Effector memory CD8-positive, alpha-beta T cell (primary cell): ENCODE measurements around the gene ASXL3.

Source experiments
- ATAC-seq: fragments of 150-1000 bp; cut with Tn5 transposase; replicated peaks from 2 replicates; pipeline ENCODE4 v1.10.0; 2021; ENCODE audit warnings: mild to moderate bottlenecking, moderate library complexity
- DNase-seq, 3 experiments: peaks; one replicate each; pipeline ENCODE4 v3.0.0; 2021
- H3K27ac Mint-ChIP-seq, 2 donors: one replicate each; pipeline ENCODE4 v1.8.0; 2022; ENCODE audit warnings: mild to moderate bottlenecking in 2 of 2, mixed read lengths in 2 of 2, moderate library complexity in 2 of 2
- H3K27me3 Mint-ChIP-seq, 2 donors: one replicate each; pipeline ENCODE4 v1.8.0; 2022; ENCODE audit warnings: mixed read lengths in 2 of 2
- H3K36me3 Mint-ChIP-seq: one replicate; pipeline ENCODE4 v1.8.0; 2022; ENCODE audit warnings: mild to moderate bottlenecking, moderate library complexity, mixed read lengths; ENCODE audit not compliant: insufficient read depth
- H3K4me1 Mint-ChIP-seq, 2 donors: one replicate each; pipeline ENCODE4 v1.8.0; 2022; ENCODE audit warnings: low read depth in 2 of 2, mixed read lengths in 2 of 2
- H3K4me3 Mint-ChIP-seq, 2 donors: one replicate each; pipeline ENCODE4 v1.8.0; 2022; ENCODE audit warnings: mild to moderate bottlenecking in 2 of 2, mixed read lengths in 2 of 2, moderate library complexity in 2 of 2
- H3K9me3 Mint-ChIP-seq, 2 donors: one replicate each; pipeline ENCODE4 v1.8.0; 2022; ENCODE audit warnings: mixed read lengths in 2 of 2

The ASXL3 gene

GRCh38 chr18:33729556-33729955 lies 151.5 kb downstream of the ASXL3 start:
- H3K36me3 Mint-ChIP-seq: no peaks in the 10 kb centered on the region
- no peak for DNase-seq
- ATAC-seq: no peak
- H3K27ac Mint-ChIP-seq: no peak overlapping the region
- H3K4me3 Mint-ChIP-seq: no peak overlapping the region
- H3K27me3 Mint-ChIP-seq: no peaks in the 10 kb centered on the region
- no peaks in the 10 kb centered on the region for H3K4me1 Mint-ChIP-seq
- peaks cover 12 to 27% of the 10 kb centered on the region in 2 donors for H3K9me3 Mint-ChIP-seq

- ATAC-seq (no peak), DNase-seq (no peak)
- H3K4me1 Mint-ChIP-seq: no peaks in the 10 kb centered on the region
- H3K4me3 Mint-ChIP-seq: no peak overlapping the region
- H3K9me3 Mint-ChIP-seq: peaks cover 15 to 25% of the 10 kb centered on the region in 2 donors
- H3K36me3 Mint-ChIP-seq: no peaks in the 10 kb centered on the region
- H3K27ac Mint-ChIP-seq: no peak overlapping the region
- no peaks in the 10 kb centered on the region for H3K27me3 Mint-ChIP-seq
Measured at GRCh38 chr18:33733376-33733775, 155.4 kb downstream of the ASXL3 start.

GRCh38 chr18:33735428-33735827 lies 157.4 kb downstream of the ASXL3 start:
- ATAC-seq (no peak), DNase-seq (no peak)
- H3K4me3 Mint-ChIP-seq: no peak overlapping the region
- no peaks in the 10 kb centered on the region for H3K27me3 Mint-ChIP-seq
- peaks cover 16 to 20% of the 10 kb centered on the region in 2 donors for H3K9me3 Mint-ChIP-seq
- no peaks in the 10 kb centered on the region for H3K36me3 Mint-ChIP-seq
- no peaks in the 10 kb centered on the region for H3K4me1 Mint-ChIP-seq
- H3K27ac Mint-ChIP-seq: no peak overlapping the region

GRCh38 chr18:33741760-33742159 lies 163.7 kb downstream of the ASXL3 start:
- Mint-ChIP-seq H3K4me3 (no peak overlapping the region), H3K4me1 (no peaks in the 10 kb centered on the region), H3K9me3 (peaks cover 8 to 20% of the 10 kb centered on the region in 2 donors), H3K27me3 (no peaks in the 10 kb centered on the region), H3K36me3 (no peaks in the 10 kb centered on the region), H3K27ac (no peak overlapping the region)
- DNase-seq (no peak), ATAC-seq (no peak)

GRCh38 chr18:33744032-33744697 lies 166.1 kb downstream of the ASXL3 start:
- Mint-ChIP-seq H3K36me3 (no peaks in the 10 kb centered on the region), H3K27ac (no peak overlapping the region), H3K27me3 (no peaks in the 10 kb centered on the region), H3K4me3 (no peak overlapping the region), H3K9me3 (peaks cover 8 to 20% of the 10 kb centered on the region in 2 donors), H3K4me1 (no peaks in the 10 kb centered on the region)
- ATAC-seq (no peak), DNase-seq (no peak)

GRCh38 chr18:33745151-33745795 lies 167.3 kb downstream of the ASXL3 start:
- no peaks in the 10 kb centered on the region for H3K36me3 Mint-ChIP-seq

GRCh38 chr18:33745871-33746545 lies 168.0 kb downstream of the ASXL3 start:
- peaks cover 6 to 20% of the 10 kb centered on the region in 2 donors for H3K9me3 Mint-ChIP-seq
- ATAC-seq: no peak
- no peaks in the 10 kb centered on the region for H3K4me1 Mint-ChIP-seq
- H3K36me3 Mint-ChIP-seq: no peaks in the 10 kb centered on the region
- H3K27me3 Mint-ChIP-seq: no peaks in the 10 kb centered on the region
- no peak overlapping the region for H3K27ac Mint-ChIP-seq
- DNase-seq: no peak
- no peak overlapping the region for H3K4me3 Mint-ChIP-seq

More at GRCh38 chr18:33745151-33745795, 167.3 kb downstream of the ASXL3 start:
- no peak overlapping the region for H3K4me3 Mint-ChIP-seq
- ATAC-seq: no peak
- no peak overlapping the region for H3K27ac Mint-ChIP-seq
- peaks cover 6 to 20% of the 10 kb centered on the region in 2 donors for H3K9me3 Mint-ChIP-seq
- H3K27me3 Mint-ChIP-seq: no peaks in the 10 kb centered on the region
- DNase-seq: no peak
- no peaks in the 10 kb centered on the region for H3K4me1 Mint-ChIP-seq

GRCh38 chr18:33749834-33750233 lies 171.8 kb downstream of the ASXL3 start:
- Mint-ChIP-seq H3K27me3 (no peaks in the 10 kb centered on the region), H3K27ac (no peak overlapping the region), H3K36me3 (no peaks in the 10 kb centered on the region), H3K9me3 (peaks cover 0 to 1% of the 10 kb centered on the region in 2 donors), H3K4me3 (no peak overlapping the region), H3K4me1 (no peaks in the 10 kb centered on the region)
- ATAC-seq (no peak), DNase-seq (no peak)

GRCh38 chr18:33750366-33750765 lies 172.3 kb downstream of the ASXL3 start:
- no peak for ATAC-seq
- Mint-ChIP-seq H3K4me3 (no peak overlapping the region), H3K36me3 (no peaks in the 10 kb centered on the region), H3K27ac (no peak overlapping the region), H3K4me1 (no peaks in the 10 kb centered on the region), H3K9me3 (peaks cover 0 to 1% of the 10 kb centered on the region in 2 donors), H3K27me3 (no peaks in the 10 kb centered on the region)
- no peak for DNase-seq

- Mint-ChIP-seq H3K4me3 (no peak overlapping the region), H3K4me1 (no peaks in the 10 kb centered on the region), H3K27me3 (no peaks in the 10 kb centered on the region), H3K36me3 (no peaks in the 10 kb centered on the region), H3K27ac (no peak overlapping the region), H3K9me3 (no peaks in the 10 kb centered on the region)
- ATAC-seq (no peak), DNase-seq (no peak)
Measured at GRCh38 chr18:33751613-33752221, 173.7 kb downstream of the ASXL3 start.

GRCh38 chr18:33755391-33755790 lies 177.4 kb downstream of the ASXL3 start:
- no peak overlapping the region for H3K27ac Mint-ChIP-seq
- DNase-seq (no peak), ATAC-seq (no peak)
- H3K4me1 Mint-ChIP-seq: no peaks in the 10 kb centered on the region
- H3K36me3 Mint-ChIP-seq: no peaks in the 10 kb centered on the region
- H3K9me3 Mint-ChIP-seq: peaks cover 5 to 7% of the 10 kb centered on the region in 2 donors
- H3K4me3 Mint-ChIP-seq: no peak overlapping the region
- H3K27me3 Mint-ChIP-seq: no peaks in the 10 kb centered on the region

GRCh38 chr18:33755931-33756560 lies 178.0 kb downstream of the ASXL3 start:
- Mint-ChIP-seq H3K9me3 (peaks cover 5 to 7% of the 10 kb centered on the region in 2 donors), H3K27me3 (no peaks in the 10 kb centered on the region), H3K27ac (no peak overlapping the region), H3K4me3 (no peak overlapping the region), H3K4me1 (no peaks in the 10 kb centered on the region), H3K36me3 (no peaks in the 10 kb centered on the region)
- DNase-seq (no peak), ATAC-seq (no peak)

- Mint-ChIP-seq H3K4me1 (no peaks in the 10 kb centered on the region), H3K27me3 (no peaks in the 10 kb centered on the region), H3K36me3 (no peaks in the 10 kb centered on the region), H3K27ac (no peak overlapping the region), H3K9me3 (peaks cover 5 to 7% of the 10 kb centered on the region in 2 donors), H3K4me3 (no peak overlapping the region)
- no peak for ATAC-seq
- no peak for DNase-seq
Measured at GRCh38 chr18:33757037-33757436, 179.0 kb downstream of the ASXL3 start.
